Mammary epithelial cell (primary cell): Measurements from ENCODE around the gene PON3.

ENCODE experiments used
- CTCF ChIP-seq, 2 donors: IDR thresholded peaks in 1 of 2; conservative IDR thresholded peaks in 1 of 2; 2 replicates each; pipeline ENCODE4 v1.5.1; 2011 to 2012; ENCODE audit warnings: inconsistent platforms in 2 of 2, low read length in 2 of 2, mild to moderate bottlenecking in 2 of 2, control low read depth in 1 of 2, low read depth in 1 of 2; ENCODE audit not compliant: insufficient read depth in 1 of 2; ENCODE audit errors: extremely low read depth in 1 of 2
- EZH2 ChIP-seq: IDR thresholded peaks from 2 replicates; pipeline ENCODE4 v1.6.1; 2012; ENCODE audit warnings: low read length, inconsistent platforms, borderline replicate concordance

- TF ChIP-seq CTCF (conservative IDR thresholded peaks at IDR 0.05 in 1 of 2, IDR thresholded peaks at IDR 0.05 in 1 of 2; ENCODE audit: extremely low read depth in 1 of 2, insufficient read depth in 1 of 2, low read depth in 1 of 2, low read length in 2 of 2) (no peak), EZH2 (no peak)
Observed at GRCh38 chr7:95342642-95343307, 53.4 kb downstream of the PON3 start.
